Activated gamma-delta T cell treated with Interleukin-2 at 50 U/mL for 16 hours (primary cell): ENCODE data around the gene LRFN3.
"Not testable (repeated sequence)": the region's sequence is repeated elsewhere in the genome, so short reads cannot be mapped to it uniquely, and the experiment has no call there.

Source experiments
- DNase-seq: peaks from one replicate; pipeline ENCODE4 v3.0.0-alpha.2; 2020

Gene LRFN3

GRCh38 chr19:35978832-35979365 lies 42.7 kb downstream of the LRFN3 start:
- DNase-seq, result no peak

- not testable (repeated sequence) for DNase-seq
Observed at GRCh38 chr19:35980997-35981396, 44.8 kb downstream of the LRFN3 start.

- DNase-seq, result no peak
Observed at GRCh38 chr19:35983177-35983576, 47.0 kb downstream of the LRFN3 start.

GRCh38 chr19:35986111-35986510 lies 49.9 kb downstream of the LRFN3 start:
- no peak for DNase-seq

GRCh38 chr19:35986664-35987570 lies 50.7 kb downstream of the LRFN3 start:
- DNase-seq, result no peak

GRCh38 chr19:35987571-35987896 lies 51.4 kb downstream of the LRFN3 start:
- no peak for DNase-seq

GRCh38 chr19:35988824-35989223 lies 52.6 kb downstream of the LRFN3 start:
- DNase-seq, result no peak

- no peak for DNase-seq
Observed at GRCh38 chr19:35990156-35990555, 54.0 kb downstream of the LRFN3 start.

- DNase-seq, result no peak
Observed at GRCh38 chr19:35990771-35991730, 54.9 kb downstream of the LRFN3 start.

GRCh38 chr19:35991731-35992450 lies 55.7 kb downstream of the LRFN3 start:
- no peak for DNase-seq

- no peak for DNase-seq
Observed at GRCh38 chr19:35992907-35993765, 57.0 kb downstream of the LRFN3 start.

GRCh38 chr19:35993923-35994598 lies 57.9 kb downstream of the LRFN3 start:
- DNase-seq, result no peak
